ENCODE results near the gene VPS8. TPM values are rescaled to one million over a fixed set of nuclear protein-coding genes. Genes with fewer than 3 reads are reported as not detected.

Gene VPS8
- total and polyA plus RNA-seq, 9 of the 15 experiments (the other 6 are each of a cell fraction or from before 2014, with no cell fraction given): 7.2 to 41.0 (median 28.3) TPM

DNA sequence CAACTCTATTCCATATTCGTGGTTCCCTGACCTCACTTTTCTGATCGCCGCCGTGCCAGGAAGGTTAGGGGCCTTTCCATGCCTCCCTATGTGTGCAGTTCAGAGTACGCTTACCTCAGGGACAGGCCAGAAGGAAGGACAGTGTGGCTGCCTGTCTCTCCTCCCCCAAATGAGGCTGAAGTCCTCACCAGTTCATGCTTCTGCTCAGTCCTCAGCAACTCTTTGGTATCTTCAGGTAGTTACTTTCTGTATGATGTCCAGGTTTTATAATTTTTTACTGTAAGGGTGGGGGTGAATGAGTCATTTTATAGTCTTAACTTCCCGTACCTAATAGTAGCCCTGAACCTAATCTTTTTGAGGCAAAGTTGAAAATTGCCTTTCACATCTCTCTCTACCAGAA is 98.7 kb downstream of the VPS8 start (continued):
- TF ChIP-seq MAFF (IDR thresholded peaks at IDR 0.05; ENCODE audit: low read length): no peak
- TF ChIP-seq, protein P1, sequence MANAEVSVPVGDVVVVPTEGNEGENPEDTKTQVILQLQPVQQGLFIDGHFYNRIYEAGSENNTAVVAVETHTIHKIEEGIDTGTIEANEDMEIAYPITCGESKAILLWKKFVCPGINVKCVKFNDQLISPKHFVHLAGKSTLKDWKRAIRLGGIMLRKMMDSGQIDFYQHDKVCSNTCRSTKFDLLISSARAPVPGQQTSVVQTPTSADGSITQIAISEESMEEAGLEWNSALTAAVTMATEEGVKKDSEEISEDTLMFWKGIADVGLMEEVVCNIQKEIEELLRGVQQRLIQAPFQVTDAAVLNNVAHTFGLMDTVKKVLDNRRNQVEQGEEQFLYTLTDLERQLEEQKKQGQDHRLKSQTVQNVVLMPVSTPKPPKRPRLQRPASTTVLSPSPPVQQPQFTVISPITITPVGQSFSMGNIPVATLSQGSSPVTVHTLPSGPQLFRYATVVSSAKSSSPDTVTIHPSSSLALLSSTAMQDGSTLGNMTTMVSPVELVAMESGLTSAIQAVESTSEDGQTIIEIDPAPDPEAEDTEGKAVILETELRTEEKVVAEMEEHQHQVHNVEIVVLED (CRISPR knock-in tag; IDR thresholded peaks at IDR 0.05): no peak

DNA sequence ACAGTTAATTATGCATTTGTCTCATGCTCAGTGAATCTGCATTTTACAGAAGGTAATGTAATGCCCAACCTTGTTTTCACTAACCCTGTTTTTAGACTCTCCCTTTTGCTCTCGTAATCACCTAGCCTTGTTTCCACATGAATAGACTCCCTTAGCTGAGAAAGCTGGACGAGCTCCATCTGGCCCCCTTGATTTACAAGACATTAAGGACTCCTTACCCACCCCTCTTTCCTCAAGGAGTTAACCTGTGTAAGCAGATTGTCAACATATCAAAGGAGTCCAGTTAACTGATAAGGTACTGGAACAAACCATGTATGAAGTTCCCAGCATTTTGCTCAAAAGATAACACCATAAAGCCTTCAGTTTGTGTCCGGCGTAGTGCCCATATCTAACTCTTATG is 99.6 kb downstream of the VPS8 start:
- peak in 2 of 4 experiments; percentile 37 to 82 for DNase-seq (ENCODE audit: extremely low read depth in 1 of 4, low spot score in 3 of 4)
- no peaks in the 10 kb centered on the region for H3K27me3 ChIP-seq (ENCODE audit: control insufficient read depth in 2 of 2, insufficient read depth in 2 of 2, low read length in 2 of 2)
- no peaks in the 10 kb centered on the region for H3K9me3 ChIP-seq (replicated peaks; ENCODE audit: control insufficient read depth, insufficient read depth, low read depth, low read length)
- H3K4me1 ChIP-seq (replicated peaks in 1 of 2; ENCODE audit: control insufficient read depth in 2 of 2, insufficient read depth in 2 of 2, low read length in 2 of 2): peaks cover 8 to 25% of the 10 kb centered on the region in 2 experiments
- peak; percentile 93 for FAIRE-seq
- ChIA-PET POLR2A (interaction anchor here (0.9 to 1.2 kb wide), 3 partner anchors 9 to 12 kb away, joined by 3 to 4 read pairs (median 3); no protein-coding TSS in a partner anchor), CTCF (ENCODE audit: low intra/inter-chr PET ratio) (no interaction called here)
- H3K36me3 ChIP-seq (ENCODE audit: control insufficient read depth, insufficient read depth, low read length): peaks cover 4% of the 10 kb centered on the region; the same call in 2 of the 3 replicates
- no peaks in the 10 kb centered on the region for H3K79me2 ChIP-seq (ENCODE audit: control insufficient read depth, insufficient read depth, low read length)
- WGBS (ENCODE audit: insufficient coverage, low coverage, missing lambda C conversion rate): 2% methylated on average over 4 of the region's 4 CpGs
- no peaks in the 10 kb centered on the region for H3K9me1 ChIP-seq (ENCODE audit: control insufficient read depth, insufficient read depth, low read length)
- H3K27ac ChIP-seq (ENCODE audit: extremely low read depth, low read depth, low read length): peak overlapping the region; percentile 30; the same call in 1 of the 3 replicates
- ATAC-seq: peak; percentile 76
- 0 out of 4 replicates have a peak overlapping the region, but pooled peaks of 1 of the 2 experiments have one; percentile 22 for H3K9ac ChIP-seq (ENCODE audit: insufficient read depth in 1 of 2, low read depth in 2 of 2, low read length in 2 of 2)
- in situ Hi-C loops (cut with MboI) (no loop called here), intact Hi-C loops (cut with micrococcal nuclease) (no loop called here)
- no peaks in the 10 kb centered on the region for H4K20me1 ChIP-seq (replicated peaks; ENCODE audit: control insufficient read depth, insufficient read depth, low read length)
- peak overlapping the region; percentile 19; the same call in 1 of the 2 replicates for H3K4me2 ChIP-seq (ENCODE audit: insufficient read depth, low read length)
- no peak overlapping the region for H2AFZ ChIP-seq (ENCODE audit: low read depth, low read length)
- no peak overlapping the region for H3K4me3 ChIP-seq
- no TSS peak for BruUV-seq (replicated peaks)
- no peak for TF ChIP-seq BRD4 (IDR thresholded peaks at IDR 0.05)
- TF ChIP-seq, protein P2, sequence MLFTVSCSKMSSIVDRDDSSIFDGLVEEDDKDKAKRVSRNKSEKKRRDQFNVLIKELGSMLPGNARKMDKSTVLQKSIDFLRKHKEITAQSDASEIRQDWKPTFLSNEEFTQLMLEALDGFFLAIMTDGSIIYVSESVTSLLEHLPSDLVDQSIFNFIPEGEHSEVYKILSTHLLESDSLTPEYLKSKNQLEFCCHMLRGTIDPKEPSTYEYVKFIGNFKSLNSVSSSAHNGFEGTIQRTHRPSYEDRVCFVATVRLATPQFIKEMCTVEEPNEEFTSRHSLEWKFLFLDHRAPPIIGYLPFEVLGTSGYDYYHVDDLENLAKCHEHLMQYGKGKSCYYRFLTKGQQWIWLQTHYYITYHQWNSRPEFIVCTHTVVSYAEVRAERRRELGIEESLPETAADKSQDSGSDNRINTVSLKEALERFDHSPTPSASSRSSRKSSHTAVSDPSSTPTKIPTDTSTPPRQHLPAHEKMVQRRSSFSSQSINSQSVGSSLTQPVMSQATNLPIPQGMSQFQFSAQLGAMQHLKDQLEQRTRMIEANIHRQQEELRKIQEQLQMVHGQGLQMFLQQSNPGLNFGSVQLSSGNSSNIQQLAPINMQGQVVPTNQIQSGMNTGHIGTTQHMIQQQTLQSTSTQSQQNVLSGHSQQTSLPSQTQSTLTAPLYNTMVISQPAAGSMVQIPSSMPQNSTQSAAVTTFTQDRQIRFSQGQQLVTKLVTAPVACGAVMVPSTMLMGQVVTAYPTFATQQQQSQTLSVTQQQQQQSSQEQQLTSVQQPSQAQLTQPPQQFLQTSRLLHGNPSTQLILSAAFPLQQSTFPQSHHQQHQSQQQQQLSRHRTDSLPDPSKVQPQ (CRISPR knock-in tag; IDR thresholded peaks at IDR 0.05; ENCODE audit: borderline replicate concordance): 0 out of 2 replicates have a peak, but pooled peaks have one; percentile 24
- TF ChIP-seq, protein P3, sequence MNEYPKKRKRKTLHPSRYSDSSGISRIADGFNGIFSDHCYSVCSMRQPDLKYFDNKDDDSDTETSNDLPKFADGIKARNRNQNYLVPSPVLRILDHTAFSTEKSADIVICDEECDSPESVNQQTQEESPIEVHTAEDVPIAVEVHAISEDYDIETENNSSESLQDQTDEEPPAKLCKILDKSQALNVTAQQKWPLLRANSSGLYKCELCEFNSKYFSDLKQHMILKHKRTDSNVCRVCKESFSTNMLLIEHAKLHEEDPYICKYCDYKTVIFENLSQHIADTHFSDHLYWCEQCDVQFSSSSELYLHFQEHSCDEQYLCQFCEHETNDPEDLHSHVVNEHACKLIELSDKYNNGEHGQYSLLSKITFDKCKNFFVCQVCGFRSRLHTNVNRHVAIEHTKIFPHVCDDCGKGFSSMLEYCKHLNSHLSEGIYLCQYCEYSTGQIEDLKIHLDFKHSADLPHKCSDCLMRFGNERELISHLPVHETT (CRISPR knock-in tag; conservative IDR thresholded peaks at IDR 0.05 in 1 of 2, IDR thresholded peaks at IDR 0.05 in 1 of 2): no peak
- TF ChIP-seq TRIM24 (IDR thresholded peaks at IDR 0.05): peak; percentile 68 to 80; a peak in 2 of 4 replicates
- TF ChIP-seq CBFA2T2 (conservative IDR thresholded peaks at IDR 0.05): peak; percentile 92
- TF ChIP-seq MTA1 (IDR thresholded peaks at IDR 0.05; ENCODE audit: borderline replicate concordance): no peak
- TF ChIP-seq GTF2E2 (tag; IDR thresholded peaks at IDR 0.05): no peak
- peak in 1 of 2 experiments; percentile 79 for TF ChIP-seq NCOA2 (IDR thresholded peaks at IDR 0.05; ENCODE audit: partially characterized antibody in 2 of 2)
- TF ChIP-seq KDM1A (IDR thresholded peaks at IDR 0.05): peak; percentile 77 to 82
- no peak for TF ChIP-seq ZNF699 (CRISPR knock-in tag; IDR thresholded peaks at IDR 0.05; ENCODE audit: insufficient replicate concordance)
- TF ChIP-seq HDAC3 (IDR thresholded peaks at IDR 0.05; ENCODE audit: borderline replicate concordance, partially characterized antibody): peak; percentile 39
- TF ChIP-seq, protein P4, sequence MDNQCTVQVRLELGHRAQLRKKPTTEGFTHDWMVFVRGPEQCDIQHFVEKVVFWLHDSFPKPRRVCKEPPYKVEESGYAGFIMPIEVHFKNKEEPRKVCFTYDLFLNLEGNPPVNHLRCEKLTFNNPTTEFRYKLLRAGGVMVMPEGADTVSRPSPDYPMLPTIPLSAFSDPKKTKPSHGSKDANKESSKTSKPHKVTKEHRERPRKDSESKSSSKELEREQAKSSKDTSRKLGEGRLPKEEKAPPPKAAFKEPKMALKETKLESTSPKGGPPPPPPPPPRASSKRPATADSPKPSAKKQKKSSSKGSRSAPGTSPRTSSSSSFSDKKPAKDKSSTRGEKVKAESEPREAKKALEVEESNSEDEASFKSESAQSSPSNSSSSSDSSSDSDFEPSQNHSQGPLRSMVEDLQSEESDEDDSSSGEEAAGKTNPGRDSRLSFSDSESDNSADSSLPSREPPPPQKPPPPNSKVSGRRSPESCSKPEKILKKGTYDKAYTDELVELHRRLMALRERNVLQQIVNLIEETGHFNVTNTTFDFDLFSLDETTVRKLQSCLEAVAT (IDR thresholded peaks at IDR 0.05): no peak

Data from K562 (cell line).